GM19452 (cell line): ENCODE results near the gene MEIOB.

Experiments
- ATAC-seq: cut with Tn5 transposase; IDR thresholded peaks from one replicate; pipeline ENCODE4 v1.9.1; 2021; ENCODE audit not compliant: unreplicated experiment

Gene MEIOB

DNA sequence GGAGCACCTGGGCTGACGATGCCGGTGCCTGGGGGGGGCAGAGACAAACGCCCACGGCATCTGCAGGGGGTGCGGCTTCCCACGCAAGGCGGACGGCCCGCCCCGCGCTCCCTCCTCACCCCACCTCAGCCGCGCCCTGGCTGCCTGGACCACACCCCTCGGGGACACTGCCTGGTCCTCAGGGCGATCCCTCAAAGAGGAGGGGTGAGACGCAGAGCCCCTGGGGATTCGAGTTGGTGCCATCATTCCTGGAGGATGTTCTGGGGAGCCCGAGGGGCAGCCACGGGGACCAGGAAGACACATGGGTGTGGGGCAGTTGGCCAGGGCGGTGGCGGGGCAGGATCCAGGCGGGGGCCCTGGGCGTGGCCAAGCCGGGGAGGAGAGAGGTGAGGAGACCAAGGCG, 82.3 kb downstream of the MEIOB start:
- no peak for ATAC-seq

DNA sequence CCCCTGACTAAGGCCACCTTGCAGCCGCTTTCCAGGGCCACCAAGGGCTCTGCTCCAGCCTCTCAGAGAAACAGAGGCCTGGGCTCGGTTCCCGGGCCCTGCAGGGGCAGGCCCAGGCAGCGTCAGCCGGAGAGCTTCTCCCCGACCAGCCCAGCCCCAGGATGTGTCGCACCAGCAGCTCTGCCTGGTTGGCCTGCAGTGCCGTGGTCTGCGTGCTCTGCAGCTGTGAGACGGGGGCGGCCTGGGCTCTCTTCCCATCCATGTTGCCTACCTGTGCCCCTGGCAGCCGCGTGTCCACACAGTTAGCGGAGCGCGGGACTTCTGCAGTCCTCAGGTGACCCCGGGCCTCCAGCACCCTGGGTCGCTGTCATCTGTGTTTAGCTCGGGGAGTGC, 83.3 kb downstream of the MEIOB start:
- no peak for ATAC-seq

DNA sequence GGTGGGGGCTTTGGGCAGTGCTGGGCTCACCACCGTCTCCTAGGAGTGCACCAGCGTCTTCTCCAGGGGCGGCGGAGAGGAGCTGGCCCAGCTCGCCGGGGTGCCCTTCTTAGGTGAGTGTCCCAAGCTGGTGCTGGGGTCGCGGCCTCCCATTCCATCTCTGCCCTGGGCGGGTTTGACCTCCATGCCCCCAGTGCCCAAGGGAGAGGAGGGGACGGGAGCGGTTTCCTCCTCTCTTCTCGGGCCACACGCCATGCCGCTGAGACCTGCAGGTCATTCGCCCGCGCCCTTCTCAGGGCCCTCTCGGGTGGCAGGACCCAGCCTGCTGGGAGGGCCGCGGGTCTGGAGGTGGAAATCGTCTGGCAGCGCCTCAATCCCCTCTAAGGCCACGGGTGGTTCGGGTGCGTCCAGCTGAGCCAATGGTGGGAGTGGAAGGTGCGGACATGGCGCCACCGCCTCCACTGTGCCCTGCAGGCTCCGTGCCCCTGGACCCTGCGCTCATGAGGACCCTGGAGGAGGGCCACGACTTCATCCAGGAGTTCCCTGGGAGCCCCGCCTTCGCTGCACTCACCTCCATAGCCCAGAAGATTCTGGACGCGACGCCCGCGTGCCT, 83.8 kb downstream of the MEIOB start:
- no peak for ATAC-seq

DNA sequence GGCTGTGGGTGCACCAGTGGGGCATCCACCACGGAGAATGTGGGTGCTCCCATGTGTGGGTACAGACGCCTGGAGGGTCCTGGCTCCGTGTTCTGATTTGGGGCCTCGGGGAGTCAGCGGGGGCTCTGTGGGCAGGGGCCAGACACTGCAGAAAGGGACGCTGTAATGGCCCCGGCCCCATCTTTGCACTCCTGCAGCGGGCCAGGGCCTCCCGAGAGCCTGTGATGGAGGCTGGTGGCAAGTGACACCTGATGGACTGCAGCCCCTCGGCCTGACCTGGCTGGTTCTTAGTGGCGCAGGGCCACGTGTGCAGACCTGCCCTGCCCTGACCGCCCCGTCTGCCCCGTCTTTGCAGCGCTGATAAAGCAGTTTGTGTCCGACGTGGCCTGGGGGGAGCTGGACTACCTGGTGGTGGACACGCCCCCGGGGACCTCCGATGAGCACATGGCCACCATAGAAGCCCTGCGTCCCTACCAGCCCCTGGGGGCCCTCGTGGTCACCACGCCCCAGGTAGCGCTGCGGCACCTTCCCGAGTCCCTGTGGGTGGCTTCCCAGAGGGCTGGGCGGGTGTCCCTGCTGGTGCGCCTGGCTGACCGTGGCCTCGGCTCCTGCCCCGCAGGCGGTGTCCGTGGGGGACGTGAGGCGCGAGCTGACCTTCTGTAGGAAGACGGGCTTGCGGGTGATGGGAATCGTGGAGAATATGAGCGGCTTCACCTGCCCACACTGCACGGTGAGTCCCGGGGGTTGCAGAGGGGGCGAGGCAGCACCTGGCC, 84.5 kb downstream of the MEIOB start:
- ATAC-seq: no peak

DNA sequence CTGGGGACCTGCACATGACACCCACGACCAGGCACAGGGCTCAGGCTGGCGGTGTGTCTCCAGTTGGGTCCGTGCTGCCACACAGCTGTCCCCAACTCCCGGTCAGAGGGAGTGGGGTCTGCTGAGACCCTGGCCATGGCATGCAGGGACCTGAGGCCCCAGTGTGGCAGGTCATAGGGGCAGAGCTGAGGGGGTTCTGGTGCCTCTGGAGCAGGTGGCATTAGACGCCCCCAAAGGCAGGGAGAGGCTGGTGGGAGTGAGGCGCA, 85.0 kb downstream of the MEIOB start:
- no peak for ATAC-seq

DNA sequence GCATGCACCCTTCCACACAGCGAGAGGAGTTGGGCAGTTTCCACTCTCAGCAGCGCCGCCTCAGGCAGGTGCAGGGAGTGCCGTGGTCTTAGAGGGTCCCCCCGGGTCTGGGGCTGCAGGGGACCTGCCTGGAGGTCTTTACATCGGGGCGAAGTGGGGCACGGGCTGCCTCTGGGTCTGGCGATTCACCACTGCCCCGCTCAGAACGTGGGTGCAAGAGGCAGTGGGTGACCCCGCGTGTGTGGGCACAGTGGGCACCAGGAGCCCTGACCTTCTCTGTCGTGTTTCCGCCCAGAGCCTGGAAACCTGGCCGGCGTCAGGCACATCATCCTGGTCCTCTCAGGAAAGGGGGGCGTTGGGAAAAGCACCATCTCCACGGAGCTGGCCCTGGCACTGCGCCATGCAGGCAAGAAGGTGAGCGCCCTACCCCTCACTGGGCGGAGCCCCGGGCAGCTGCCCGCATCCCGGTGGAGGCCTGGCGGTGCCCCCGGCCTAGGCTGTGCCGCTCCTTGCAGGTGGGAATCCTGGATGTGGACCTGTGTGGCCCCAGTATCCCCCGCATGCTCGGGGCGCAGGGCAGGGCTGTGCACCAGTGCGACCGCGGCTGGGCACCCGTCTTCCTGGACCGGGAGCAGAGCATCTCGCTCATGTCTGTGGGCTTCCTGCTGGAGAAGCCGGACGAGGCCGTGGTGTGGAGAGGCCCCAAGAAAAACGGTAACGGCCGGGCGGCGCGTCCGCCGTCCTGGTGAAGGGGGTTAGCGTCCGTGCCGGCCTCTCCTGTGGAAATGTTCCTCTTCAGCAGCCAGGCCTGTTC, 85.5 kb downstream of the MEIOB start:
- ATAC-seq: no peak

DNA sequence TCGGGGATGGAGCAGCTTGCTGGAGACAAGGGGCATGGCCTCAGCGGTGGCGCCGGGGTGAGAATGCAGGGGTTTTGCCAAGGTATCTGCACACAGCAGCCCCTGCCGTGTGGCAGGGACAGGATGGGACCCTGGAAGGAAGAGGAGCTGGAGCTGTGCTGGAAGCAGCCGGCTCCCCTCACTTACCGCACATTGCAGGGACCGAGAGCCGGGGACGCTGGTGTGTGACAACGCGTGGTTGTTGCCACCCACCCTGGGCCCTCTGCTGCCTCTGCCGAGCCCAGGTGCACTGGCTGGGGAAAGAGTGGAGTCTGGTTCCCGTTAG, 86.2 kb downstream of the MEIOB start:
- no peak for ATAC-seq

DNA sequence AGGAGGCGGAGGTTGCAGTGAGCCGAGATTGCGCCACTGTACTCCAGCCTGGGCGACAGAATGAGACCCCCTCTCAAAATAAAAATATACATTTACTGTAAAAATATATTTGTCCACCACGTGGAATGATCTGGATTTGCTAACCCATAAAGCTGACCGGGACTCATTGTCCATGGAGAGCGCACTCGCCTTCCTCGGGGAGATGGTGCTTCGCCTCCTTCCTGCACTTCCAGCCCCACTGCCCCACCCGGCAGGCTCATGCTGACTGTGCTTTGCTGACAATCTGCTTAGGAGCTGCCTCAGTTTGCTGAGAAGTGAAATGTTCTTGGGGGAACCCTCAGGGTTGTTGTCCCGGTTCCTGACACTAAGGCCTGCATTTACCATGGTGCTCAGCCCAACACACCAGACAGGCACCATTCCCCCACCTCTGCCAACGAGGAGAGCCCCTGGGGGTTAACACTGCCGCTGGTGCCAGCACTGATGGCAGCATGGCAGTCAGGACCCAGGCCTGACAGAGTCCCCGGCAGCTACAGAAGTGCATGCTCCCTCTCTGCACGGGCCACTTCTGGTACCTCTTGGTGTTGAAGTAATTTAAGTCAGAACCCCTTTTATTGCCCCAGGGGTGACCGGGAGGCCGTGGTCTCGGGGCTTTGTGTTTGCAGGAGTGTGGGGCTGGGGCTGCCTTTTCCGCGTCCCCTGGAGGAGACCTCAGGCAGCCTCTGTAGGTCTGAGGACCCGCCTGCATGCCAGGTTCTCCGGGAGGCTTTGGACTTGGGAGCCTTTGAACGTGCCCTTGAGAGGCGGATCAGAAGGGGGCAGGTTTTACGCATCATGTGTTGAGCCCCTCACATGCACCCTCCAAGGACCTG, 86.8 kb downstream of the MEIOB start:
- no peak for ATAC-seq
